Kidney capillary endothelial cell (primary cell): ENCODE data around the gene EMILIN2.
"Not testable (repeated sequence)": the region's sequence is repeated elsewhere in the genome, so short reads cannot be mapped to it uniquely, and the experiment has no call there.

ENCODE experiments used
- DNase-seq: peaks from one replicate; pipeline ENCODE4 v3.0.0-alpha.2; 2018; ENCODE audit warnings: low spot score

The EMILIN2 gene

GRCh38 chr18:2845172-2845571 is 1.6 kb upstream of the EMILIN2 start:
- DNase-seq = no peak

GRCh38 chr18:2847317-2848246 is 776 bp downstream of the EMILIN2 start:
- peak; percentile 26 for DNase-seq

- DNase-seq = no peak
These were observed 1.7 kb downstream of the EMILIN2 start for GRCh38 chr18:2848247-2849246.

GRCh38 chr18:2850816-2851215 is 4.0 kb downstream of the EMILIN2 start:
- no peak for DNase-seq

- DNase-seq = no peak
These were observed 5.0 kb downstream of the EMILIN2 start for GRCh38 chr18:2851771-2852170.

- not testable (repeated sequence) for DNase-seq
These were observed 5.7 kb downstream of the EMILIN2 start for GRCh38 chr18:2852460-2852859.

- no peak for DNase-seq
These were observed 6.5 kb downstream of the EMILIN2 start for GRCh38 chr18:2853173-2853925.

GRCh38 chr18:2853926-2854664 is 7.3 kb downstream of the EMILIN2 start:
- DNase-seq = no peak

GRCh38 chr18:2854875-2855274 is 8.1 kb downstream of the EMILIN2 start:
- no peak for DNase-seq

- DNase-seq = no peak
These were observed 8.9 kb downstream of the EMILIN2 start for GRCh38 chr18:2855560-2856350.

GRCh38 chr18:2856547-2857170 is 9.9 kb downstream of the EMILIN2 start:
- no peak for DNase-seq

- no peak for DNase-seq
These were observed 10.8 kb downstream of the EMILIN2 start for GRCh38 chr18:2857491-2858131.

- not testable (repeated sequence) for DNase-seq
These were observed 13.6 kb downstream of the EMILIN2 start for GRCh38 chr18:2860397-2860796.

GRCh38 chr18:2863997-2864396 is 17.2 kb downstream of the EMILIN2 start:
- not testable (repeated sequence) for DNase-seq

- not testable (repeated sequence) for DNase-seq
These were observed 19.7 kb downstream of the EMILIN2 start for GRCh38 chr18:2866465-2866864.

GRCh38 chr18:2869207-2869606 is 22.4 kb downstream of the EMILIN2 start:
- DNase-seq = no peak

GRCh38 chr18:2871111-2871720 is 24.4 kb downstream of the EMILIN2 start:
- no peak for DNase-seq

- DNase-seq = no peak
These were observed 25.3 kb downstream of the EMILIN2 start for GRCh38 chr18:2872095-2872494.

GRCh38 chr18:2874765-2875164 is 28.0 kb downstream of the EMILIN2 start:
- no peak for DNase-seq
